Activated B cell treated with CpG ODN at 0.5 μM for 24 hours (primary cell): ENCODE results near the gene PARS2. TPM values are rescaled to one million over a fixed set of nuclear protein-coding genes. Genes with fewer than 3 reads are reported as not detected.

ENCODE experiments used
- ATAC-seq: fragments of 200-7000 bp; cut with Tn5 transposase; one replicate; pipeline ENCODE4 v1.10.0; 2021; ENCODE audit warnings: low read depth, mild to moderate bottlenecking, moderate library complexity
- CTCF ChIA-PET: fragments of 350-600 bp; sonication (Branson Sonifier 250); formaldehyde crosslinking; loops from one replicate; lab custom pipeline; 2021; ENCODE audit warnings: antibody characterized with exemption; lab: Charles Lee
- POLR2A ChIA-PET: fragments of 350-600 bp; sonication (Branson Sonifier 250); formaldehyde crosslinking; loops from one replicate; lab custom pipeline; 2021; ENCODE audit warnings: antibody characterized with exemption; lab: Charles Lee
- DNase-seq: peaks from one replicate; pipeline ENCODE4 v3.0.0; 2022
- H3K27ac Mint-ChIP-seq: one replicate; pipeline ENCODE4 v1.8.0; 2020; ENCODE audit warnings: mixed read lengths
- H3K27me3 Mint-ChIP-seq: one replicate; pipeline ENCODE4 v1.8.0; 2021; ENCODE audit warnings: mixed read lengths
- H3K36me3 Mint-ChIP-seq: one replicate; pipeline ENCODE4 v1.8.0; 2021; ENCODE audit warnings: low read depth, mixed read lengths
- H3K4me1 Mint-ChIP-seq: one replicate; pipeline ENCODE4 v1.8.0; 2021; ENCODE audit warnings: mixed read lengths
- H3K4me3 Mint-ChIP-seq: one replicate; pipeline ENCODE4 v1.8.0; 2020; ENCODE audit warnings: mild to moderate bottlenecking, mixed read lengths
- H3K9me3 Mint-ChIP-seq: one replicate; pipeline ENCODE4 v1.8.0; 2020; ENCODE audit warnings: mixed read lengths
- intact Hi-C: fragments of 100-400 bp; cut with micrococcal nuclease; formaldehyde crosslinking; loops from one replicate; pipeline ENCODE4 v1.15.1; 2024
- total RNA-seq: library from RNA; stranded (reverse); gene quantifications from 2 replicates; pipeline ENCODE4 v1.2.3, GENCODE V29; 2022
- TF ChIP-seq, protein P1 (sequence below): fragments of 200-600 bp; IDR thresholded peaks from one replicate; pipeline ENCODE4 v1.8.0; 2022; ENCODE audit warnings: antibody characterized with exemption, mild to moderate bottlenecking

PARS2 gene
- total RNA-seq, 1 donor from 2014 or later, result 4.3 TPM

- ChIA-PET POLR2A (no interaction called here), CTCF (interaction anchor here (0.8 to 1.1 kb wide), 2 partner anchors 11 to 952 kb away, joined by 3 to 4 read pairs; partner anchors contain the start of gene TTC22)
- no peak for DNase-seq
- TF ChIP-seq, protein P1, sequence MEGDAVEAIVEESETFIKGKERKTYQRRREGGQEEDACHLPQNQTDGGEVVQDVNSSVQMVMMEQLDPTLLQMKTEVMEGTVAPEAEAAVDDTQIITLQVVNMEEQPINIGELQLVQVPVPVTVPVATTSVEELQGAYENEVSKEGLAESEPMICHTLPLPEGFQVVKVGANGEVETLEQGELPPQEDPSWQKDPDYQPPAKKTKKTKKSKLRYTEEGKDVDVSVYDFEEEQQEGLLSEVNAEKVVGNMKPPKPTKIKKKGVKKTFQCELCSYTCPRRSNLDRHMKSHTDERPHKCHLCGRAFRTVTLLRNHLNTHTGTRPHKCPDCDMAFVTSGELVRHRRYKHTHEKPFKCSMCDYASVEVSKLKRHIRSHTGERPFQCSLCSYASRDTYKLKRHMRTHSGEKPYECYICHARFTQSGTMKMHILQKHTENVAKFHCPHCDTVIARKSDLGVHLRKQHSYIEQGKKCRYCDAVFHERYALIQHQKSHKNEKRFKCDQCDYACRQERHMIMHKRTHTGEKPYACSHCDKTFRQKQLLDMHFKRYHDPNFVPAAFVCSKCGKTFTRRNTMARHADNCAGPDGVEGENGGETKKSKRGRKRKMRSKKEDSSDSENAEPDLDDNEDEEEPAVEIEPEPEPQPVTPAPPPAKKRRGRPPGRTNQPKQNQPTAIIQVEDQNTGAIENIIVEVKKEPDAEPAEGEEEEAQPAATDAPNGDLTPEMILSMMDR, result no peak
- no peak overlapping the region for H3K27ac Mint-ChIP-seq
- intact Hi-C loops, result loop anchor here (2.0 kb wide), 1 partner anchor 323 kb away; no protein-coding TSS in a partner anchor
- no peaks in the 10 kb centered on the region for H3K36me3 Mint-ChIP-seq
- H3K9me3 Mint-ChIP-seq, result no peaks in the 10 kb centered on the region
- no peaks in the 10 kb centered on the region for H3K4me1 Mint-ChIP-seq
- H3K27me3 Mint-ChIP-seq, result peaks cover 2% of the 10 kb centered on the region
- no peak for ATAC-seq
- H3K4me3 Mint-ChIP-seq, result no peak overlapping the region
Observed at GRCh38 chr1:54811739-54812655, 47.7 kb upstream of the PARS2 start.

GRCh38 chr1:54811066-54811465, 46.7 kb upstream of the PARS2 start:
- no peaks in the 10 kb centered on the region for H3K4me1 Mint-ChIP-seq
- no peak overlapping the region for H3K4me3 Mint-ChIP-seq
- TF ChIP-seq, protein P1, result no peak
- H3K9me3 Mint-ChIP-seq, result no peaks in the 10 kb centered on the region
- ChIA-PET CTCF (no interaction called here), POLR2A (no interaction called here)
- no peak for ATAC-seq
- no peak for DNase-seq
- no peak overlapping the region for H3K27ac Mint-ChIP-seq
- peaks cover 2% of the 10 kb centered on the region for H3K27me3 Mint-ChIP-seq
- intact Hi-C loops, result loop anchor here (2.0 kb wide), 1 partner anchor 322 kb away; no protein-coding TSS in a partner anchor
- no peaks in the 10 kb centered on the region for H3K36me3 Mint-ChIP-seq

- H3K9me3 Mint-ChIP-seq, result no peaks in the 10 kb centered on the region
- DNase-seq (peak; percentile 51), ATAC-seq (peak; percentile 90)
- no peaks in the 10 kb centered on the region for H3K36me3 Mint-ChIP-seq
- no peak overlapping the region for H3K27ac Mint-ChIP-seq
- TF ChIP-seq, protein P1, result no peak
- H3K4me1 Mint-ChIP-seq, result no peaks in the 10 kb centered on the region
- ChIA-PET CTCF (interaction anchor here (0.6 to 1.6 kb wide), 6 partner anchors 62 to 949 kb away, joined by 3 to 6 read pairs (median 4); no protein-coding TSS in a partner anchor), POLR2A (no interaction called here)
- no peak overlapping the region for H3K4me3 Mint-ChIP-seq
- H3K27me3 Mint-ChIP-seq, result peaks cover 2% of the 10 kb centered on the region
- intact Hi-C loops, result loop anchor here (1.0 to 2.0 kb wide), 4 partner anchors 138 to 949 kb away; no protein-coding TSS in a partner anchor
Observed at GRCh38 chr1:54810153-54810942, 46.0 kb upstream of the PARS2 start.

DNA sequence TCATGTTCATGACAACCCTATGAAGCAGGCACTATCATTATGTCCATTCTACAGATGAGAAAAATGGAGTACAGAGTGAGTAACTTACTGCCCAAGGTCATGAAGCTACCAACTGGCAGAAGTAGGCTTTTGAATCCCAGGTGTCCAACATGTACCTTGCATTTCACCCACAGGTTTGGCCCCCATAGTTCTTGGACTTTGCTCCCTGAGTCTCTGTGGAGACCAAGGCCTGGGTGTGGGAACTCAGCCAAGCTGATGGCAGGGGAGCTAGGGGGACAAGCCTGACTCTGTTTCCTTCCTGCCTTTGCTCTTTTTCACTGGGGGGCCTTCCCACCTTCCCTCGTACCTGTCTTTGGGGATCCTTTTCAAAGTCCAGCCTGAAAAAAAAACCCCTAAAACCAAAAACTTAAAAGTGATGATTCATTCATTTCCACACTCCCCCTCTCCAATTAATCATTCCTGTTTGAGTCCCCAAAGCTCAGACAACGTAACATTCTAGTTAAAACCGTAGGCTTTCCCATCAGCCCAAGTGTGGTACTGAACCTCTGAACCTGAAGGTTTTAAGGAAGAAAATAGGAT, 45.3 kb upstream of the PARS2 start:
- DNase-seq (no peak), ATAC-seq (no peak)
- intact Hi-C loops, result loop anchor here (1.0 to 2.0 kb wide), 4 partner anchors 137 to 948 kb away; no protein-coding TSS in a partner anchor
- Mint-ChIP-seq H3K36me3 (no peaks in the 10 kb centered on the region), H3K27ac (no peak overlapping the region), H3K27me3 (peaks cover 2% of the 10 kb centered on the region), H3K4me1 (no peaks in the 10 kb centered on the region), H3K4me3 (no peak overlapping the region), H3K9me3 (no peaks in the 10 kb centered on the region)
- ChIA-PET CTCF (interaction anchor here (0.6 to 1.6 kb wide), 5 partner anchors 106 to 949 kb away, joined by 3 to 6 read pairs (median 4); no protein-coding TSS in a partner anchor), POLR2A (no interaction called here)
- TF ChIP-seq, protein P1, result no peak
